Brain pericyte (primary cell): ENCODE data around the gene UNC13B.
"Not testable (repeated sequence)": the region's sequence is repeated elsewhere in the genome, so short reads cannot be mapped to it uniquely, and the experiment has no call there.

Source experiments
- DNase-seq: peaks from one replicate; pipeline ENCODE4 v3.0.0-alpha.2; 2012; ENCODE audit warnings: low read depth, low spot score

Gene UNC13B

DNA sequence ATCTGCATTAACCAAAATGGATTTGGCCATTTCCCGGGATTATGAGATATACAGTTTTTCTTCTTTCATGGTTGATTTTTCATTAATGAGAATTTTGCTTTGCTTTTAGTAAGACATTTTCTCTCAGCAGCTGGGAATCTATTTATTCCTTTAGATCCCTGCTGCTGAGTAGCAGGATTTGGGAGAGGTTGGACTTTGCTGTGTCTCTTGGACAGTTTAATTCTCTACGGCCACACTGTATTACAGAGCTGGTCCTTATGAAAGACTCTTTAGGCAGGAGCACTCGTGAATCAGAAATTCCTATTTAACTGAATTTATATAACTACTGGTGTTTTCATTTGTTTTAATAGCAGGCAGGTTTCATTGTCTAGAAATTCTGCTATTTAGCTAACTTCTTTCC lies 1.6 kb downstream of the UNC13B start:
- no peak for DNase-seq

DNA sequence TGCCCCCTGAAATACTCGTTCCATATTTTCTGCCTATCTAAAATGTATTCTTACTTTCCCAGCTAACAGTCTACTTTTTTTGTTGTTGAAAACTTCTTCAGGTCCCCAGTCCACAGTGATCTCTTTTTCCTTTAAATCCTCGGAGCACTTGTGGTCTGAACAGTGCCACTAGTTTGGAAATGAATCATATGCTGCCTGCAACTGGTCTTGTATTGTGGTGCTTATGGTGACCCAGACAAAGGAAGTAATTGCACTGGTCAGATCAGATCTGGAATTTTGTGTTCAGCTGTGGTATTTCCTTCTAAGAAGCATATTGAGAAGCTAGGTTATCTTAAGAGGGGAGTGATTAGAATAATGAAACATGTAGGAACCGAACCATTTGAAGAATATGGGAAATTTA lies 2.9 kb downstream of the UNC13B start:
- DNase-seq = no peak

DNA sequence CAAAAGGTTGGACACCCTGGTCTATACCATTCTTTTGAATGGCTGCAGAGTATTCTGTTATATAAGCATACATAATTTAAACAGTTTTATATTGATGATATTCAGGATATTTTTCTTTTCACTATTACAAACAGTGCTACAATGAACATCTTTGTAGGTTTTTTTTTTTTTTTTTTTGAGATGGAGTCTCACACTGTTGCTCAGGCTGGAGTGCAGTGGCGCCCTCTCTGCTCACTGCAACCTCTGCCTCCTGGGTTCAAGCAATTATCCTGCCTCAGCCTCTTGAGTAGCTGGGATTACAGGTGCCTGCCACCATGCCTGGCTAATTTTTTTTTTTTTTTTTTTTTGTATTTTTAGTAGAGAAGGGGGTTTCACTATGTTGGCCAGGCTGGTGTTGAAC lies 5.6 kb downstream of the UNC13B start:
- DNase-seq = not testable (repeated sequence)

DNA sequence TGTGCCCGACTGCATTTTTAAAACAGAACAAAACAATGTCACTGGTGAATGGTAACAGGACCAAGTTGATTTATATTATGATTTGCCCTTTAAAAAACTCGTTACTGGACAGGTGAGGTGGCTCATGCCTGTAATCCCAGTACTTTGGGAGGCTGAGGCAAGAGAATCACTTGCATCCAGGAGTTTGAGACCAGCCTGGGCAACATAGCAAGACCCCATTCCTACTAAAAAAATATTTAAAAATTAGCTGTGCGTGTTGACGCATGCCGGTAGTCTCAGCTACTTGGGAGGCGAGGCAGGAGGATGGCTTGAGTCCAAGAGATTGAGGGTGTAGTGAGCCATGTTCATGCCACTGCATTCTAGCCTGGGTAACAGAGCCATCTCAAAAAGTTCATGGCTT lies 7.2 kb downstream of the UNC13B start:
- no peak for DNase-seq

DNA sequence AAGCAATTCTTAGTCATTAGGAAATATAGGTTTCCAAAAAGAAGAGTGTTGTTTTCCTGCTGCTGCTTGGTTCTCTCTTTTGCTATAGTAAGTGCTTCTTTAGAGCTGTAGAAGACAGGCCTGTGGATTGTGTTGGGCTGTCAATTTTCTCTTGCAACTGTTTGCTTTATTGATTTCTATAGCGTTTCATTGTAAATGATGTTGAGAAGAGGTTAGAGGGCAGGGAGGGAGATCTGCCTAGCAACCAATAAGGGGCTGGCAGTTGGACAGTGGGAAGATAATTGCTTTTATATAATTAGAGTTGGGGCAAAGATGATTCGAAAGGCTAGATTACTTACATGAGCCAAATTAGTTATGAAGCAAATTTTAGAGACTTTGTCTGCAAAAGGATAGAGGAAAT lies 11.1 kb downstream of the UNC13B start:
- no peak for DNase-seq

DNA sequence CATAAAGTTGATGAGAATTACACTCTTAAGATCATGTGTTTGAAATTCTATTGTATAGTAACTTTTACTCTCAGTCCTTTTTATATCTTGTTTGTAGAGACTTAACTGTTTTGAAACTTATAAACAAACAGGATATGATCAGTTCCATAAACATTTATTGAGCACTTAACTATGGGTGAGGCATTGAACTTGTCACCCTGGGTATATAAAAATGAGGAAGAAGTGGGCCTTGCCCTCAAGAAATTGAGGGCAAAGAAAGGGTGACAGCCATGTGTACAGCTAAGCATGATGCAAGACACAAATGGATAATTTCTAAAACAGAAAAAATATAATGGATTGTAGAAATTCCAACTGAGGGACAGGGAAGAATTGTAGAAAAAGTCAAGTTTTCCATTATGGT lies 15.7 kb downstream of the UNC13B start:
- DNase-seq = no peak

DNA sequence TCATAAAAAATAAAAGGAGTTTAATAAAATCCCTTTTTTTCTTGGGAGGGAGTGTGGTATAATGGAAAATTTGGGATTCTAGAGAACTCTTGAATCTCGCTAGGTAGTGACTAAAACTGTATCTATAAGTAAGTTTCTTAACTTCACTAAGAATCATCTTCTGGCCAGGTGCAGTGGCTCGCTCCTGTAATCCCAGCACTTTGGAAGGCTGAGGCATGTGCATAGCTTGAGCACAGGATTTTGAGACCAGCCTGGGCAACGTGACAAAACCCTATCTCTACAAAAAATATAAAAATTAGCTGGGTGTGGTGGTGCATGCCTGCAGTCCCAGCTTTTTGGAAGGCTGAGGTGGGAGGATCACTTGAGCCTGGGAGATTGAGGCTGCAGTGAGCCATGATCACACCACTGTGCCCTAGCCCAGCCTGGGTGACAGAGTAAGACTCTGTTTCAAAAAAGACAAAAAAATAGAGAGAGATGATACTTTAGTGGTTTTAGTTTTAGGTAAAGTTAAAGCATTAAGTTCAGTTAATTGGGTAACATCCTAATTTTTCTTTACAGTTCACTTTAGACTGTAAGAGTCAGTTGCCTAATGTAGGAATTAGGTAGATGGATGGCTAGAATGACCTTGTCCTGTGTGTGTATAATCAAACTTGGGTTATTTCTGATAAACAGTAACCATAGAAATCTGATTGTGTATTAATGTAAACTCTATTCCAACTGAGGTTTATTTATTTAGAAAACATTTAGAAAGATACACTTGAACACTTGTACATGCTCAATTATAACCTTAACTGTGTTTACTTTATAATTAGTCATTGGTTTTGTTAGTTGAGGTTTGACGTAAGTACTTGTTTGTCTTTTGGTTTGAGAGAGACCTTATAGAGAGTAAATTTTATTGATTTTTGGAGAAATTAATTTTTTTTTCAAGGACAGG lies 17.8 kb downstream of the UNC13B start:
- no peak for DNase-seq

DNA sequence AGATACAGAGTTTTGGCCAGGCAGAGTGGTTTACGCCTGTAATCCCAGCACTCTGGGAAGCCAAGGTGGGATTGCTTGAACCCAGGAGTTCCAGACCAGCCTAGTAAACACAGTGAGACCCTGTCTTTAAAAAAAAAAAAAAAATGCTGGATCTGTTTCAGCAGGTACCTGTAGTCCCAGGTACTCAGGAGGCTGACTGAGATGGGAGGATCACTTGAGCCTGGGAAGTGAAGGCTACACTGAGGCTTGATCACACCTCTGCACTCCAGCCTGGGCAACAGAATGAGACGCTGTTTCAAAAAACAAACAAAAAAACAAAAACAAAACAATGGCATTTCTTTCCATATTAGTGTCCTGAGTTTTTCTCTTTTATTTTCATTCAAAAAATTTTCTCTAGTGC lies 19.0 kb downstream of the UNC13B start:
- no peak for DNase-seq

DNA sequence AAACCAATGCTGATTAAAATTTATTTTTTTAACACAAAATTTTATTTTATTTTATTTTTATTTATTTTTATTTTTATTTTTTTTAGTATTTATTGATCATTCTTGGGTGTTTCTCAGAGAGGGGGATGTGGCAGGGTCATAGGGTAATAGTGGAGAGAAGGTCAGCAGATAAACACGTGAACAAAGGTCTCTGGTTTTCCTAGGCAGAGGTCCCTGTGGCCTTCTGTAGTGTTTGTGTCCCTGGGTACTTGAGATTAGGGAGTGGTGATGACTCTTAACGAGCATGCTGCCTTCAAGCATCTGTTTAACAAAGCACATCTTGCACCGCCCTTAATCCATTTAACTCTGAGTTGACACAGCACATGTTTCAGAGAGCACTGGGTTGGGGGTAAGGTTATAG lies 20.6 kb downstream of the UNC13B start:
- DNase-seq = not testable (repeated sequence)

DNA sequence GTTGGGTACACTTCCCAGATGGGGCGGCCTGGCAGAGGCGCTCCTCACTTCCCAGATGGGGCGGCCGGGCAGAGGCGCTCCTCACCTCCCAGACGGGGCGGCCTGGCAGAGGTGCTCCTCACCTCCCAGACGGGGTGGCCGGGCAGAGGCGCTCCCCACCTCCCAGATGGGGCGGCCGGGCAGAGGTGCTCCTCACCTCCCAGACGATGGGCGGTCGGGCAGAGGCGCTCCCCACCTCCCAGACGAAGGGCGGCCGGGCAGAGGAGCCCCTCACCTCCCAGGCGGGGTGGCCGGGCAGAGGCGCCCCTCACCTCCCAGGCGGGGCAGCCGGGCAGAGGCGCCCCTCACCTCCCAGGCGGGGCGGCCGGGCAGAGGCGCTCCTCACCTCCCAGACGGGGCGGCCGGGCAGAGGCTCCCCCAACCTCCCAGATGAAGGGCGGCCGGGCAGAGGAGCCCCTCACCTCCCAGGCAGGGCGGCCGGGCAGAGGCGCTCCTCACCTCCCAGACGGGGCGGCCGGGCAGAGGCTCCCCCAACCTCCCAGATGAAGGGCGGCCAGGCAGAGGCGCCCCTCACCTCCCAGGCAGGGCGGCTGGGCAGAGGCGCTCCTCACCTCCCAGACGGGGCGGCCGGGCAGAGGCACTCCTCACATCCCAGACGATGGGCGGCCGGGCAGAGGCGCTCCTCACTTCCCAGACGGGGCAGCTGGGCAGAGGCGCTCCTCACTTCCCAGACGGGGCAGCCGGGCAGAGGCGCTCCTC lies 21.4 kb downstream of the UNC13B start:
- not testable (repeated sequence) for DNase-seq

DNA sequence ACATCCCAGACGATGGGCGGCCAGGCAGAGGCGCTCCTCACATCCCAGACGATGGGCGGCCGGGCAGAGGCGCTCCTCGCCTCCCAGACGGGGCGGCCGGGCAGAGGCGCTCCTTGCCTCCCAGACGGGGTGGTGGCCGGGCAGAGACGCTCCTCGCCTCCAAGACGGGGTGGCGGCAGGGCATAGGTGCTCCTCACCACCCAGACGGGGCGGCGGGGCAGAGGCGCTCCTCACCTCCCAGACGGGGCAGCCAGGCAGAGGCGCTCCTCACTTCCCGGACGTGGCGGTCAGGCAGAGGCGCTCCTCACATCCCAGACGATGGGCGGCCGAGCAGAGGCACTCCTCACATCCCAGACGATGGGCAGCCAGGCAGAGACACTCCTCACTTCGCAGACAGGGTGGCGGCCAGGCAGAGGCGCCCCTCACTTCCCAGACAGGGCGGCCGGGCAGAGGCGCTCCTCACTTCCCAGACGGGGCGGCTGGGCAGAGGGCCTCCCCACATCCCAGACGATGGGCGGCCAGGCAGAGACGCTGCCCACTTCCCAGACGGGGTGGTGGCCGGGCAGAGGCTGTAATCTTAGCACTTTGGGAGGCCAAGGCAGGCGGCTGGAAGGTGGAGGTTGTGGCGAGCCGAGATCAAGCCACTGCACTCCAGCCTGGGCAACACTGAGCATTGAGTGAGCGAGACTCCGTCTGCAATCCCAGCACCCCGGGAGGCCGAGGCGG lies 22.1 kb downstream of the UNC13B start:
- not testable (repeated sequence) for DNase-seq

DNA sequence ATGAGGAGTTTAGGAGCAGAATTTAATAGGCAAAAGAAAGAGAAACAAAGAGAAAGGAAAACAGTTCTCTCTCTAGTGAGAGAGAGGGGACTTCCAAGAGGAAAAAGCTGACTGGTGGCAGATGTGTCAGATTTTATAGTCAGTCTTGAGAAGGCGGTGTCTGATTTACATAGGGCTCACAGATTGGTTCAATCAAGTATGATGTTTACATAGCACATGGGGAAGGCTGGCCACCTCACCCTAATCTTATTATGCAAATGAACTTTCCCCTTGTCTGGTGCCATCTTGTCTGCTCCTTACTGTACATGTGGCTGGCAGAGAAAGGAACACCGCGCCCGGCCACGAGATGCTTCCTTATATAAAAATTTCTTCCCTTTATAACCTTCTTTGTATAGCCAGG lies 24.7 kb downstream of the UNC13B start:
- DNase-seq = no peak

DNA sequence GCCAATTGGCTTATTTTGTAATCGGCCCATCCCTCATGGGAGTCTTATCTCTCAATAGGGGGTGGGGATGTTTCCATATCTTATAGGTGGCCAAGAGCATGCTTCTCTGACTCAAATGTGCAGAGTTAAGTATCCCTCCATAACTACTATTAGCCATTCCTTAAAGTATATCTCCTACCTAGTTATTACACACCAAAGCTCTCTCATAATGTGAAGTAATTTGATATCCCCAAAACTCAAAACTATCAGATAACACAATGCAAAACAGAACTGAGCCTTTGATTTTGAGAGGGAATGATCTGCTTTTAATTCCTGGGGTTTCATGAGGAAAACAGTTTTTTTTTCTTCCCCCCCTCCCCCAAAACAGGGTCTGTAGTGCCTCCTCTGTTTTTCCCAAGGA lies 28.4 kb downstream of the UNC13B start:
- DNase-seq = no peak

DNA sequence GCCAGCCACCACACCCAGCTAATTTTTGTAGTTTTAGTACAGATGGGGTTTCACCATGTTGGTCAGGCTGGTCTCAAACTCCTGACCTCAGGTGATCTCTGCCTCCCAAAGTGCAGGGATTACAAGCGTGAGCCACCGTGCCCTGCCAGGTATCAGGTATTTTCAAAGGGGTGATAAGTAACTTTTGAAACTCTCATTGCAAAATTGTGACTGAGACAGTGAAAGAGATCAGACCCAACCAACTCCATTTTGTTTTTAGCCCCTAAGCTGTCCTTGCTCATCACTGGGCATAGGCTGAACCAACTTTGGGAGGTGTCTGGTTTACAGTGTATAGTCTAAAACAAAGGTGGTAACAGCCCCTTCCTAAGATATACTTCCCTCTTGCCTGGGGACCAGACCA lies 29.3 kb downstream of the UNC13B start:
- DNase-seq = no peak

DNA sequence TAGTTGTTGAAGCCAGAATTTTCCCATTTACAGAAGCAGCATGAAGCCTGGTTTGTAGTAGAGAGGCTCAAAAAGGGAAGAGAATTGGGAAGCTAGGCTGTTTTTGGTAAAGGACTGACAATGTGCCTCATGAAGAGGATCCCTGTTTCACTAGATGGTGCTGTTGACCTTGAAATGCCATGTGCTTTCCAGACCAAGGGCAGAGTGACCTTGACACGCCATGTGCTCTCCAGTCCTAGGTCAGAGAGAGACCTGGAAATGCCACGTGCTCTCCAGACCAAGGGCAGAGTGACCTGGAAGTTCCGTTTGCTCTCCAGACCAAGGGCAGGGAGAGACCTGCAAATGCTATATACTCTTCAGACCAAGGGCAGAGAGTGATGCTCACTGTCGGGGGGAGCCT lies 32.0 kb downstream of the UNC13B start:
- no peak for DNase-seq

DNA sequence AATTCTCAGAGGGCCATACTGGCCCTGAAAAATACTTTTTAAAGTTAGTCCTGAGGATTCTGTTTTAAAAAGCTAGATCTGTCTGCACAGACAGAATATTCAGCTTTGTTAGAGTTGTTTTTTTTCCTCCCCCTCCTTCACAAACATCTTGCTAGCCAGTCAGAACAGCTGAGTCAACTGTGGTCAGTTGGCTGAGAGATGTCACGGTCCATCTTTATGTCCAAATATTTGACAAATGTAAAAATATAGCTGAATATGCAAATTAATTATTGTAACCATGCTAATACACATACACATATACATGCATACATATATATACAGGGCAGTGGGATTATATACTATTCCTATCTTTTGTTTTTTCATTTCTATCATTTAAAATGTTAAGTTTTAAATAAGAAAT lies 33.9 kb downstream of the UNC13B start:
- no peak for DNase-seq

DNA sequence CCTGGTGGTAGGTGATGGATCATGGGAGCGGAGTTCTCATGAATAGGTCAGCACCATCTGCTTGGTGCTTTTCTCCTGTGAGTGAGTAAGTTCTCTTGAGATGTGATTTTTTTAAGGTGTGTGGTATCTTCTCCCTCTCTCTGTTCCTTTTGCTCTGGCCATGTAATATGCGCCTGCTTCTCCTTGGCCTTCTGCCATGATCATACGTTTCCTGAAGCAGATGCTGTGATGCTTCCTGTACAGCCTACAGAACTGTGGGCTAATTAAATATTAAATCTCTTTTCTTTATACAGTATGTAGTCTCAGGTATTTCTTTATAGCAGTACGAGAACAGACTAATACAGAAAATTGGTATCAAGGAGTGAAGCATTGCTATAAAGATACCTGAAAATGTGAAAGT lies 36.4 kb downstream of the UNC13B start:
- DNase-seq = no peak

DNA sequence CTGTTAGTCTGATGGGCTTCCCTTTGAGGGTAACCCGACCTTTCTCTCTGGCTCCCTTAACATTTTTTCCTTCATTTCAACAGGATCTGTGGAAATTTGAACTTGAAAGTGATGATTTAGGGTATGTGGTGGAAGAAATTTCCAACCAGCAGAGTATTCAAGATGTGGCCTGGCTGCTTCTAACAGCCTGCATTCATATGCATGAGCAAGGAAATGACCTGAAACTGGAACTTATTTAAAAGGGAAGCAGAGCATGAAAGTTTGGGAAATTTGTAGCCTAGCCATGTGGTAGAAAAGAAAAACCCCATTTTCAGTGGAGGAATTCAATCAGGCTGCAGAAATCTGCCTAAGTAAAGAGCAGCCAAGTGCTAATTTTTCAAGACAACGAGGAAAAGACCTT lies 41.7 kb downstream of the UNC13B start:
- no peak for DNase-seq

DNA sequence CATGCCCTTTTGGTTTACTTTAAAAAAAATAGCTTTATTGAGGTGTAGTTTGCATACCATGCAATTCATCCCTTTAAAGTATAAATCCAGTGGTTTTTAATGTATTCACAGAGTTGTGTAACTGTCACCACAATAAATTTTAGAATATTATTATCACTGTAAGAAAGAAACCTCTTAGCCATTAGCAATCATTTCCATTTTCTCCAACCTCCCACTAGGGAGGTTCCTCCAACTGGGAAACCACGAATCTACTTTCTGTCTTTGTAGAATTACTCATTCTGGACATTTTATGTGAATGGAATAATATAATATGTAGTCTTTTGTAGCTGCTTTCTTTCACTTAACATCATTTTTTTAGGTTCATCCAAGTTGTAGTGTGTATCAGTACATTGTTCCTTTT lies 43.5 kb downstream of the UNC13B start:
- no peak for DNase-seq

DNA sequence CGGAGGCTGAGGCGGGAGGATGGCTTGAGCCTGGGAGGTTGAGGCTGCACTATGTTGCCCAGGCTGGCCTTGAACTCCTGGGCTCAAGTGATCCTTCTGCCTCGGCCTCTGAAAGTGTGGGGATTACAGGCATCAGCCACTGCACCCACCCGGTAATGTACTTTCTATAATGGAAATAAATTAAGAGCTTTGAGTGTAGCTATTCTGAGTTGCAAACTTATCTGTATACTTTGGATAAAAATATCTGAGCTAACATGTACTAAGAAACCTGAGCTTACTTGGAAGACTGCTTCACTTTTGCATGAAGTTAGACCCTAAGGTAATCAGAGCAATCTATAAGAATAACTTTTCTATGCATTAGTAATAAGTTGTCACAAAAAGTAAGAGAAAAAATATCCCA lies 50.0 kb downstream of the UNC13B start:
- DNase-seq = no peak

DNA sequence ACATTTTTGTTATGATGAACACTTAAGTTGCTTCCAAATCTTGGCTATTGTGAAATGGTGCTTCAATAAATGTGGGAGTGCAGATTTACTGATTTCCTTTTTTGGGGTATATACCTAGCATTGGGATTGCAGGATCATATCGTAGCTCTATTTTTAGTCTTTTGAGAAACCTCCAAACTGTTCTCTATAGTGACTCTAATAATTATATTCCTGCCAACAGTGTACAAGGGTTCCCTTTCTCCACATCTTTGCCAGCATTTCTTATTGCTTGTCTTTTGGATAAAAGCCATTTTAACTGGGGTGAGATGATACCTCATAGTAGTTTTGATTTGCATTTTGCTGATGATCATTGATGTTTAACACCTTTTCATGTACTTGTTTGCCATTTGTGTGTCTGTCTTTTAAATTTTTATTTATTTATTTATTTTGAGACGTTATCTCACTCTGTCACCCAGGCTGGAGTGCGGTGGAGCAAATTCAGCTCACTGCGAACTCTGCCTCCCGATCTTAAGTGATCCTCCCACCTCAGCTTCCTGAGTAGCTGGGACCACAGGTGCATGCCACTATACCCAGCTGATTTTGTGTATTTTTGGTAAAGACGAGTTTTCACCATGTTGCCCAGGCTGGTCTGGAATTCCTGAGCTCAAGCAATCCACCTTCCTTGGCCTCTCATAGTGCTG lies 59.0 kb downstream of the UNC13B start:
- DNase-seq = no peak

DNA sequence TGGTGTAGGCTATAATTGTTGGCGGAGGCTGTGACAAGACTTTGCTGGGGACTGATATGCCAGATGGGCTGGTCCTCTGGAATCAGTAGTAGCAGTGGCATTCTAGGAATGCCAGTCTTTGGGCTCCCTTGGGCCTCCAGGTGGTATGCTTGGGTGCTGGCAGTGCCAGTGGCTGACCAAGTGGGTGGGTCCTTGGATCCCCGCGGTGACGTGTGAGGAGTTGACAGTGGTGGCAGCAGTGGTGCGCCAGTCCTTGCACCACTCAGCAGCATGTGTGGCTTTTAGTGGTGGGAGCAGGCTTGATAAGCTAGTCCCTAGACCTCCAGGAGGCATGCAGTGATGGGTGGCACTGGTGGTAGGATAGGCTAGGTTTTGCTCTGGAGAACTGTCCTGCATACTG lies 63.9 kb downstream of the UNC13B start:
- no peak for DNase-seq
